VCaP (cell line): Measurements from ENCODE around the gene LAMA2.

Experiments used
- H3K27ac ChIP-seq: fragments of 450-650 bp; 2 replicates; pipeline ENCODE4 v1.5.1; 2017
- TF ChIP-seq, protein P1 (sequence below): fragments of 450-650 bp; conservative IDR thresholded peaks from 2 replicates; pipeline ENCODE4 v1.5.1; 2017; ENCODE audit warnings: mild to moderate bottlenecking, moderate library complexity

LAMA2 gene

DNA sequence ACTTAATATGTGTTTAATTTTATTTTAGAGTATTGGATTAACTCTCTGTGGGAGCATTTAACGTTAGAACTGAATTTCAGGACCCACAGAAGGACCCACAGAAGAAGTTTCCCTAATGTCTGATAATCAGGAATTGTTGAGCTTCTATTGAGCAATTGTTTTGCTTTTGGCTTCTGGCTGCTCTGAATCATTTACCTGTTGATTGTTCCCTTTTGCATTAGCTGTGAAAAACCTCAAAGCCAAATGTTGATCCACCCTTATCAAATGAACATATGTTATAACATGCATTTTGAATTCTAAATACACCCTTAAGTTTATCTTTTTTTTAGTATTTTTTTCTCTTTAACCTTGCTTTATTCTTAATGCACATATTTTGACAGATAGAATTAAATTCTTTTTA, 393.5 kb downstream of the LAMA2 start:
- no peak overlapping the region for H3K27ac ChIP-seq
- TF ChIP-seq, protein P1, sequence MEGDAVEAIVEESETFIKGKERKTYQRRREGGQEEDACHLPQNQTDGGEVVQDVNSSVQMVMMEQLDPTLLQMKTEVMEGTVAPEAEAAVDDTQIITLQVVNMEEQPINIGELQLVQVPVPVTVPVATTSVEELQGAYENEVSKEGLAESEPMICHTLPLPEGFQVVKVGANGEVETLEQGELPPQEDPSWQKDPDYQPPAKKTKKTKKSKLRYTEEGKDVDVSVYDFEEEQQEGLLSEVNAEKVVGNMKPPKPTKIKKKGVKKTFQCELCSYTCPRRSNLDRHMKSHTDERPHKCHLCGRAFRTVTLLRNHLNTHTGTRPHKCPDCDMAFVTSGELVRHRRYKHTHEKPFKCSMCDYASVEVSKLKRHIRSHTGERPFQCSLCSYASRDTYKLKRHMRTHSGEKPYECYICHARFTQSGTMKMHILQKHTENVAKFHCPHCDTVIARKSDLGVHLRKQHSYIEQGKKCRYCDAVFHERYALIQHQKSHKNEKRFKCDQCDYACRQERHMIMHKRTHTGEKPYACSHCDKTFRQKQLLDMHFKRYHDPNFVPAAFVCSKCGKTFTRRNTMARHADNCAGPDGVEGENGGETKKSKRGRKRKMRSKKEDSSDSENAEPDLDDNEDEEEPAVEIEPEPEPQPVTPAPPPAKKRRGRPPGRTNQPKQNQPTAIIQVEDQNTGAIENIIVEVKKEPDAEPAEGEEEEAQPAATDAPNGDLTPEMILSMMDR = no peak

DNA sequence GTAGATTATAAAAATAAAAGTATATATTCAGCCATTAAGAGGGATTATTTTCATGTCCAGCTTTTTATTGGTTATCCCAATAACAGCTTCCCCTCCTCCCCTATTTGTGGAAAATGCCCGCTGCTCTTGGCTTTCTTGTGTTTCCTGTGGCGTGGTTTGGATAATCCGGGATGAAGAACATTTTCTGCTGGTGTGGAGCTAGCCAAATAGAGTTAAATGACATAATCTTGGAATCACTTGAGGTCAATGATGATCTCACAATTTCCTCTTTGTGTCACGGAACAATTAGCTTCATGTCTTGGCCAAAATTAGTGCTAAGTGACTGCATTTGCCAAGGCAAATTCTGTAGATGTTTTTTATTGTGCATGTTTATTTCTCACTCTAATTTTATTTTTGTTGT, 394.0 kb downstream of the LAMA2 start:
- TF ChIP-seq, protein P1 = no peak
- H3K27ac ChIP-seq = no peak overlapping the region

DNA sequence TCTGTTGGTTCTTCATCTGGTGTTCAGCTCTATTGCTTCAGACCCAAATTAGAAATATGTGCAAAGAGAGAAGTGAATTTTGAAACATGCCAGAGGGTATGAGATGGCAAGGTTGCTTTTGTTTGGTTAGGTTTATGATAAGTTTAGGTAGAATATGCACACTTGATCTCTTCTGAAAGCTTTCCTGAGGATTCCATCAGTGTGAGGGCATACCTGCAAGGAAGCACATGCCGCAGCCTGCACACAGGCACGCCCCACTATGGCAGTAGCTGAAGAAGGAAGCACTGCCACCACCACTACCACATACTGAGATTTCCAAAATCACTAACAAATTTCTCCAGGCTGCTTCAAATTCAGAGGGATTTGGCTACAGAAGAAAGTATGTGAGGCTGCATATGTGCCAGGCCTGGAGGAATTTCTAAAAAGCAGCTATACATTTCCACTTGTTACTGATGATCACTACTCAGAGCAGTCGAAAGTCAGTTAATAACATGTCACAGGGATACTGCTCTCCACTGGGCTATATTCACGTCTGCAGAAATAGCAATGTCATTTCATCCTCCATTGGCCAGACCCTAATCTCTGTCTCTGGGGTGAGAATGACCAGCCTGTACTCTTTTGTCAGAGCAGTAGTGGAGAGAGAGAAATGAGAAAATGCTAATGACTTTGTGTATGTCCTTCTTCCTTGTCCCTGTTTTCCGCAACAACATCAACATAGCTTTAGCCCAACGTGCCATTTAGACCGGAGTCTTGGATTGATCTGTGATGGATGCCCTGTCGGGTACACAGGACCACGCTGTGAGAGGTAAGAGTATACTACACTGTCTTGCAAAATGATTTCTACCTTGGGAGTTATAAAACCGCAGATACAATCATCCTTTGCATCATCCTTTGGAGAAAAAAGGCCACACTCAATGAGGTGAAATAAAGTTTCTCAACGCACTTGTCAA, 396.7 kb downstream of the LAMA2 start:
- H3K27ac ChIP-seq = no peak overlapping the region
- TF ChIP-seq, protein P1 = no peak

DNA sequence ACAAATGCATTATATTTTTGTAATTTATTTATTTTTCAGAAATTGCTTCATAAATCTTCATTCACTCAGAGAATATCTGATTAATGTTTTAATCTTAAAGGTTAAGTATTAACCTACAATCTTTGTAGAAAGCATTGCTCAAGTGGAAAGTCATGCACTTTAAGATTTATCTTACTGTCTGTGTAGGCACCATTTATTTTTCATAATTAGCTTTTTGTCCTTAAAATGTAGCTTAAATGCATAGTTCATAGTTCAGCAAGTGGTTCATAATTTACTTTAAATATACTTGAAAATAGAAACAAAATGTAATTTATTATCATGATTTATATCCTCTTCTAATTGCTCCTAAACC, 397.3 kb downstream of the LAMA2 start:
- TF ChIP-seq, protein P1 = no peak
- H3K27ac ChIP-seq = no peak overlapping the region

- TF ChIP-seq, protein P1 = no peak
- no peak overlapping the region for H3K27ac ChIP-seq
These were observed 397.8 kb downstream of the LAMA2 start for GRCh38 chr6:129280749-129281148.

DNA sequence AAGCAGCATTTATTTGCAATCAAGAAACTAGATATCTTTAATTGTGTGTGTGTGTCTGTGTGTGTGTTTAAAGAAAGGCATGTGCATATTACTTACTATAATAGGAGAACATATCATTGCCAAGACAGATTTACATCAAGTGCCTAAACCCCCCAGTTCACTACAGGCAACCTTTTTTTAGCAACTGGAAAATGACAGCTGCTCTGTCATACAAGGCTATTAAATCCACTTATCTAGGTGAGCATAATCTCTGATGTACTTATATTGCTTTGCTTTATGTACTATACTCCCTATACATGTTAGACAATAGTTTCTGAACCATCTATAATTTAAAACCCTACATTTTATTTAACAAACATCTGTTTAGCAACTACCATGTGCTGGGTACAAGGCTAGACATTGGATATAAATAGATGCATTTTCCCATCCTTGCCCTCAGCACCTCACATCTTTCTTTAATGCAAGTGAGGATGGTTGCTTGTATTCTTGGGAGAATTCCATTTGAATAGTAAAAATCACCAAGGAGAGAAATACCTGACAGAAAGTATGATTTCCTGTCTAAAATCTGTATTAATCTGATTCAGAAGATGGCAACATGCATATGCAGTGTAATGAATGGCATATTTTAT, 398.3 kb downstream of the LAMA2 start:
- H3K27ac ChIP-seq = no peak overlapping the region
- TF ChIP-seq, protein P1 = no peak

DNA sequence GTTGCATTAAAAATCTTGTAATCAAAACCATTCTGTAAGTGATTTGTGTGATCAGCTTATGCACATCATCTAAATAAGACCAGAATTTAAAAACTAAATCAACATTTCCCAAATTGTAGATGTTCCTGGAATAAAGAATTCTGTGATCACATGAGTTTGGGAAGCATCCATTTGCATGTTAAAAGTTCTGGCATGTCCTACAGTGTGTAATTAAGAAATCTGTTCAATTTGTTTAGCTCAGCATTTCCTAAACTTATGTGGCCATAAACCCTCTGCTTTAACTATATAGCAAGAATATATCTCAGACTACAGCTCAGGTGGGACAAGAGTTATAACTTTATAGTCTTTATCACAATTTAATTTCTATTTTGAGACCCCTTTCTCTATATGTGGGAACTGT, 399.1 kb downstream of the LAMA2 start:
- TF ChIP-seq, protein P1 = no peak
- H3K27ac ChIP-seq = no peak overlapping the region
